Measurements from ENCODE around the gene MYO7B. TPM values are rescaled to one million over a fixed set of nuclear protein-coding genes. Genes with fewer than 3 reads are reported as not detected.

Gene MYO7B
- total and polyA plus RNA-seq, 2 donors (not counting 1 experiment from before 2014, with no cell fraction given) = under 0.01 TPM; not detected in 1

- DNase-seq (ENCODE audit: low read depth in 2 of 2) = no peak
These were observed 49.9 kb downstream of the MYO7B start for GRCh38 chr2:127585270-127585807.

GRCh38 chr2:127586136-127586535, 50.7 kb downstream of the MYO7B start:
- Histone ChIP-seq H3K27ac (ENCODE audit: insufficient read depth, low read length) (no peak overlapping the region), H3K4me2 (ENCODE audit: extremely low read depth, insufficient read depth, low read length) (no peak overlapping the region), H3K79me2 (ENCODE audit: control insufficient read depth, insufficient read depth, low read length) (no peaks in the 10 kb centered on the region), H2AFZ (ENCODE audit: low read length) (no peak overlapping the region), H4K20me1 (ENCODE audit: control insufficient read depth, extremely low read depth, insufficient read depth, low read length) (no peaks in the 10 kb centered on the region), H3K4me1 (ENCODE audit: control insufficient read depth, extremely low read depth, insufficient read depth, low read length) (no peaks in the 10 kb centered on the region), H3K27me3 (ENCODE audit: control insufficient read depth, insufficient read depth, low read length) (peaks cover 2% of the 10 kb centered on the region), H3K4me3 (replicated peaks in 1 of 4; ENCODE audit: control extremely low read depth in 1 of 4, insufficient read depth in 1 of 4, low read depth in 3 of 4, low read length in 4 of 4) (no peak overlapping the region), H3K9ac (ENCODE audit: insufficient read depth, low read length) (no peak overlapping the region), H3K36me3 (ENCODE audit: control insufficient read depth, insufficient read depth, low read length) (no peaks in the 10 kb centered on the region), H3K9me3 (ENCODE audit: control insufficient read depth, insufficient read depth, low read depth, low read length) (no peaks in the 10 kb centered on the region)
- TF ChIP-seq CTCF (conservative IDR thresholded peaks at IDR 0.05 in 1 of 2, IDR thresholded peaks at IDR 0.05 in 1 of 2; ENCODE audit: low read depth in 1 of 2, low read length in 2 of 2) = no peak
- no peak for TF ChIP-seq EZH2 (IDR thresholded peaks at IDR 0.05; ENCODE audit: low read length, missing control alignments)
- DNase-seq (ENCODE audit: low read depth in 2 of 2) = no peak

More at GRCh38 chr2:127585270-127585807, 49.9 kb downstream of the MYO7B start:
- Histone ChIP-seq H3K36me3 (ENCODE audit: control insufficient read depth, insufficient read depth, low read length) (no peaks in the 10 kb centered on the region), H4K20me1 (ENCODE audit: control insufficient read depth, extremely low read depth, insufficient read depth, low read length) (no peaks in the 10 kb centered on the region), H3K27me3 (ENCODE audit: control insufficient read depth, insufficient read depth, low read length) (peaks cover 2% of the 10 kb centered on the region), H3K4me1 (ENCODE audit: control insufficient read depth, extremely low read depth, insufficient read depth, low read length) (no peaks in the 10 kb centered on the region), H3K4me3 (replicated peaks in 1 of 4; ENCODE audit: control extremely low read depth in 1 of 4, insufficient read depth in 1 of 4, low read depth in 3 of 4, low read length in 4 of 4) (no peak overlapping the region), H3K9ac (ENCODE audit: insufficient read depth, low read length) (no peak overlapping the region), H2AFZ (ENCODE audit: low read length) (no peak overlapping the region), H3K27ac (ENCODE audit: insufficient read depth, low read length) (no peak overlapping the region), H3K9me3 (ENCODE audit: control insufficient read depth, insufficient read depth, low read depth, low read length) (no peaks in the 10 kb centered on the region), H3K79me2 (ENCODE audit: control insufficient read depth, insufficient read depth, low read length) (no peaks in the 10 kb centered on the region), H3K4me2 (ENCODE audit: extremely low read depth, insufficient read depth, low read length) (no peak overlapping the region)
- TF ChIP-seq EZH2 (IDR thresholded peaks at IDR 0.05; ENCODE audit: low read length, missing control alignments) (no peak), CTCF (conservative IDR thresholded peaks at IDR 0.05 in 1 of 2, IDR thresholded peaks at IDR 0.05 in 1 of 2; ENCODE audit: low read depth in 1 of 2, low read length in 2 of 2) (no peak)

- Histone ChIP-seq H3K27me3 (ENCODE audit: control insufficient read depth, insufficient read depth, low read length) (peaks cover 2% of the 10 kb centered on the region), H3K9me3 (ENCODE audit: control insufficient read depth, insufficient read depth, low read depth, low read length) (no peaks in the 10 kb centered on the region), H3K36me3 (ENCODE audit: control insufficient read depth, insufficient read depth, low read length) (no peaks in the 10 kb centered on the region), H3K9ac (ENCODE audit: insufficient read depth, low read length) (no peak overlapping the region), H3K27ac (ENCODE audit: insufficient read depth, low read length) (no peak overlapping the region), H3K4me3 (replicated peaks in 1 of 4; ENCODE audit: control extremely low read depth in 1 of 4, insufficient read depth in 1 of 4, low read depth in 3 of 4, low read length in 4 of 4) (no peak overlapping the region), H3K4me1 (ENCODE audit: control insufficient read depth, extremely low read depth, insufficient read depth, low read length) (no peaks in the 10 kb centered on the region), H4K20me1 (ENCODE audit: control insufficient read depth, extremely low read depth, insufficient read depth, low read length) (no peaks in the 10 kb centered on the region), H3K4me2 (ENCODE audit: extremely low read depth, insufficient read depth, low read length) (no peak overlapping the region), H2AFZ (ENCODE audit: low read length) (no peak overlapping the region), H3K79me2 (ENCODE audit: control insufficient read depth, insufficient read depth, low read length) (no peaks in the 10 kb centered on the region)
- DNase-seq (ENCODE audit: low read depth in 2 of 2) = no peak
- TF ChIP-seq CTCF (conservative IDR thresholded peaks at IDR 0.05 in 1 of 2, IDR thresholded peaks at IDR 0.05 in 1 of 2; ENCODE audit: low read depth in 1 of 2, low read length in 2 of 2) = no peak
These were observed 51.3 kb downstream of the MYO7B start for GRCh38 chr2:127586746-127587295.
